Measurements from ENCODE around the gene TEF. TPM values are rescaled to one million over a fixed set of nuclear protein-coding genes. Genes with fewer than 3 reads are reported as not detected.

Gene TEF
- total RNA-seq, 1 experiment from 2014 or later: 2.2 TPM

DNA sequence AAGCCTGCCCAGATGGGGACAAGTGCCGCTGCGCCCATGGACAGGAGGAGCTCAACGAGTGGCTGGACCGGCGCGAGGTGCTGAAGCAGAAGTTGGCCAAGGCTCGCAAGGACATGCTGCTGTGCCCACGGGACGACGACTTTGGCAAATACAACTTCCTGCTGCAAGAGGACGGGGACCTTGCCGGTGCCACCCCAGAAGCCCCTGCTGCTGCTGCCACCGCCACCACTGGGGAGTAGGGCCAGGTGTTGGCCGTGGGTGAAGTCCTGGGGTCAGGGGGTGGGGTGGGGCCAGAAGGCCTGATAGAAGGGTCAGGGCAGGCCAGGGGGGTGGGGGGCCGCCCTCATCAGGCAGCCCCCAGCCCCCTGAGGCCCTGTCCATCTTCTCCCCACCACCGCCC, 24.6 kb upstream of the TEF start:
- TF ChIP-seq, protein P1, sequence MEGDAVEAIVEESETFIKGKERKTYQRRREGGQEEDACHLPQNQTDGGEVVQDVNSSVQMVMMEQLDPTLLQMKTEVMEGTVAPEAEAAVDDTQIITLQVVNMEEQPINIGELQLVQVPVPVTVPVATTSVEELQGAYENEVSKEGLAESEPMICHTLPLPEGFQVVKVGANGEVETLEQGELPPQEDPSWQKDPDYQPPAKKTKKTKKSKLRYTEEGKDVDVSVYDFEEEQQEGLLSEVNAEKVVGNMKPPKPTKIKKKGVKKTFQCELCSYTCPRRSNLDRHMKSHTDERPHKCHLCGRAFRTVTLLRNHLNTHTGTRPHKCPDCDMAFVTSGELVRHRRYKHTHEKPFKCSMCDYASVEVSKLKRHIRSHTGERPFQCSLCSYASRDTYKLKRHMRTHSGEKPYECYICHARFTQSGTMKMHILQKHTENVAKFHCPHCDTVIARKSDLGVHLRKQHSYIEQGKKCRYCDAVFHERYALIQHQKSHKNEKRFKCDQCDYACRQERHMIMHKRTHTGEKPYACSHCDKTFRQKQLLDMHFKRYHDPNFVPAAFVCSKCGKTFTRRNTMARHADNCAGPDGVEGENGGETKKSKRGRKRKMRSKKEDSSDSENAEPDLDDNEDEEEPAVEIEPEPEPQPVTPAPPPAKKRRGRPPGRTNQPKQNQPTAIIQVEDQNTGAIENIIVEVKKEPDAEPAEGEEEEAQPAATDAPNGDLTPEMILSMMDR (IDR thresholded peaks at IDR 0.05; ENCODE audit: unreplicated experiment): no peak
- Mint-ChIP-seq H3K4me1 (ENCODE audit: insufficient read depth, unreplicated experiment) (peaks cover under 1% of the 10 kb centered on the region), H3K27ac (ENCODE audit: low read depth, unreplicated experiment) (no peak overlapping the region), H3K4me3 (ENCODE audit: unreplicated experiment) (no peak overlapping the region), H3K9me3 (ENCODE audit: unreplicated experiment) (no peaks in the 10 kb centered on the region), H3K36me3 (ENCODE audit: insufficient read depth, unreplicated experiment) (peaks cover 25% of the 10 kb centered on the region), H3K27me3 (ENCODE audit: insufficient read depth, unreplicated experiment) (no peaks in the 10 kb centered on the region)
- no peak for DNase-seq (ENCODE audit: unreplicated experiment)
- POLR2A ChIA-PET: no interaction called here
- no TSS peak for BruUV-seq (replicated peaks)
- intact Hi-C loops (cut with micrococcal nuclease): no loop called here
- CTCF ChIA-PET: no interaction called here

GRCh38 chr22:41358927-41359326, 22.8 kb upstream of the TEF start:
- DNase-seq (ENCODE audit: unreplicated experiment): no peak
- no peak overlapping the region for H3K4me3 Mint-ChIP-seq (ENCODE audit: unreplicated experiment)
- intact Hi-C loops (cut with micrococcal nuclease): no loop called here
- ChIA-PET POLR2A (no interaction called here), CTCF (no interaction called here)
- H3K4me1 Mint-ChIP-seq (ENCODE audit: insufficient read depth, unreplicated experiment): no peaks in the 10 kb centered on the region
- H3K9me3 Mint-ChIP-seq (ENCODE audit: unreplicated experiment): no peaks in the 10 kb centered on the region
- H3K27ac Mint-ChIP-seq (ENCODE audit: low read depth, unreplicated experiment): no peak overlapping the region
- no peaks in the 10 kb centered on the region for H3K27me3 Mint-ChIP-seq (ENCODE audit: insufficient read depth, unreplicated experiment)
- TF ChIP-seq, protein P1 (IDR thresholded peaks at IDR 0.05; ENCODE audit: unreplicated experiment): no peak
- H3K36me3 Mint-ChIP-seq (ENCODE audit: insufficient read depth, unreplicated experiment): peaks cover 18% of the 10 kb centered on the region
- BruUV-seq (replicated peaks): no TSS peak

DNA sequence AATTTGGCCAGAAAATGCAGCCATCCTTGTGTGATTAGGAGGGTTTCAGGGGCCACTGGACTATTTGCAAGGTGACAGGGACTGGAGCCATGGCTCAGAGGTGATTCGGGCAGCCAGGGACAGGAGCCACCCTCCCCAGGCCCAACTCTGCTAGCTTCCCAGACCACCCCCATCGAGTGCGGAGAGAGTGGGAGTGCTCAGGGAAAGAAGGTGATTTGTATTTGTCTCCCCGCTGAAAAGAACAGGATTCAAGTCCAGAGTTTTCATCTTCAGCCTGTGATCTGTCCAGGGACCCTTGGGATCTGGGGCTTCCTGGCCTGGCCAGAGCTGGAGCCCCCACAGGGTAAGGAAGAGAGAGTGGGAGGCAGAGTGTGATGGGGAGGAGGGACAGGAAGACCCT, 22.4 kb upstream of the TEF start:
- Mint-ChIP-seq H3K4me1 (ENCODE audit: insufficient read depth, unreplicated experiment) (no peaks in the 10 kb centered on the region), H3K27ac (ENCODE audit: low read depth, unreplicated experiment) (no peak overlapping the region), H3K4me3 (ENCODE audit: unreplicated experiment) (no peak overlapping the region), H3K9me3 (ENCODE audit: unreplicated experiment) (no peaks in the 10 kb centered on the region), H3K36me3 (ENCODE audit: insufficient read depth, unreplicated experiment) (peaks cover 18% of the 10 kb centered on the region), H3K27me3 (ENCODE audit: insufficient read depth, unreplicated experiment) (no peaks in the 10 kb centered on the region)
- no peak for DNase-seq (ENCODE audit: unreplicated experiment)
- TSS peak; percentile 40 for BruUV-seq (replicated peaks)
- ChIA-PET CTCF (no interaction called here), POLR2A (no interaction called here)
- intact Hi-C loops (cut with micrococcal nuclease): no loop called here
- TF ChIP-seq, protein P1 (IDR thresholded peaks at IDR 0.05; ENCODE audit: unreplicated experiment): no peak

DNA sequence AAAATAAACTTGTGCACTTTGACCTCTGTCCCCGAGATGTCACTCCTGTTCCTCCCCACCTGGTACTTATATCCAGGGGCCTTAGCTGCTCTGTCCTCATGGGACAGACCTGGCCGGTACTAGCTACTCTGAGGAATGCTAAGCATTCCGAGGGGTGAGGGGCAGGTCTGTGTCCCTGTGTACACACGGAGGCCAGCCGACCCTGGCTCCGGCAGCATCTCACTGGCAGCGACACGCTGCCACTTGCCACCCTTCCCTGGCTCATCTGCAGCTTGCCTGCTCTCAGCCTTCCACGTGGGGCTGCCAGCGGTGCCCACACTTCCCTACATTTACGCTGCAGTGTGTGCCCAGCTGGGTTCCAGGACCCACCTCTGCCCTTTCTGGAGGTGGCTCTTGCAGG, 21.6 kb upstream of the TEF start:
- intact Hi-C loops (cut with micrococcal nuclease): no loop called here
- TF ChIP-seq, protein P1 (IDR thresholded peaks at IDR 0.05; ENCODE audit: unreplicated experiment): no peak
- Mint-ChIP-seq H3K4me3 (ENCODE audit: unreplicated experiment) (no peak overlapping the region), H3K9me3 (ENCODE audit: unreplicated experiment) (no peaks in the 10 kb centered on the region), H3K27me3 (ENCODE audit: insufficient read depth, unreplicated experiment) (no peaks in the 10 kb centered on the region), H3K36me3 (ENCODE audit: insufficient read depth, unreplicated experiment) (peaks cover 18% of the 10 kb centered on the region), H3K4me1 (ENCODE audit: insufficient read depth, unreplicated experiment) (no peaks in the 10 kb centered on the region), H3K27ac (ENCODE audit: low read depth, unreplicated experiment) (no peak overlapping the region)
- ChIA-PET POLR2A (interaction anchor here (0.6 to 0.8 kb wide), 2 partner anchors 27 to 44 kb away, joined by 3 to 4 read pairs; no protein-coding TSS in a partner anchor), CTCF (no interaction called here)
- BruUV-seq (replicated peaks): no TSS peak
- no peak for DNase-seq (ENCODE audit: unreplicated experiment)

All from MCF 10A (cell line).